ENCODE data around the gene JPH3. TPM values are rescaled to one million over a fixed set of nuclear protein-coding genes. Genes with fewer than 3 reads are reported as not detected.

JPH3 gene
- total RNA-seq, 1 experiment from 2014 or later, result 39.0 TPM

DNA sequence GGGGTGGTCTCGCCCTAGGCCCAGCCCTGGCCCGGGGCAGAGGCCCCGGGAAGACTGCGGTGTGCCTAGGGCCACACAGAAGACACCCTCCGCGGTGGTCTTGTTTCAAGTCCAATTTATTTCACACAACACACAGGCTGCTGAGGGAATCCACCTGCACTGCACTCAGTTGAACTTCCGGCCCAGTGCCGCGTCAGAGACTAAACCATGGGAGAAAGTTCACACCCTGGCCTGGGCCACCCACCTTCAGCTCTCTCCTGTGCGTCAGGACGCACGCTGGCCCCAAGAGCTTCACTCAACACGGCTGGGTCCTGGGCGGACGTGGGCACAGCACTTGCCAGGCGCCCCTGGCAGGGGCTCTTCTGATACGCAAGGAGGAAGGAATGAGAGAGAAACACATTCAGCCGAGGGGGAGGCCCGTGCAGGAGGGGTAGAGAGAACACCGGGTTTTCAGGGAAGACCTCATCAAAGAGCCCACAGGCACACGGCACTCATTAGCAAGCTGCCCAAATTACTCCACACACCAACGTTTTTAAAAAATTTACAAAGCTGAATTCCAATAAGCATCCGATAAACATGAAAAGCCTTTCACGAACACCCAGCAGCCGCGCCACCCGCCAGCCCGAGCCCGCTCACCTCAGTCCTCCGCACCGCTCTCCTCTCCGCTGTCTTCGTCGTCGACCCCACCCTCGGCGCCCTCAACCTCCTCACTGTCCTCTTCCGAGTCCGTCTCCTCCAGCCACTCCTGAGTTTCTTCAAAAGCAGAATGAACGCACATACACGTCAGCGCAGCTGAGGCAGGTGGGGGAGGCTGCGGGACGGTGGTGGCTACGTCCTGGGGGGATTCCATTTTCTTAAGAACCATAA is 105.6 kb downstream of the JPH3 start:
- peaks cover 13% of the 10 kb centered on the region for H3K36me3 Mint-ChIP-seq
- peak overlapping the region; percentile 60 for H3K27ac Mint-ChIP-seq
- ATAC-seq (no peak), DNase-seq (ENCODE audit: low spot score) (no peak)
- H3K27me3 Mint-ChIP-seq (ENCODE audit: low read depth), result no peaks in the 10 kb centered on the region
- peaks cover 8% of the 10 kb centered on the region for H3K4me1 Mint-ChIP-seq
- ChIA-PET POLR2A (interaction anchor here (0.6 kb wide), 1 partner anchor 232 kb away, joined by 5 read pairs; no protein-coding TSS in a partner anchor), CTCF (no interaction called here)
- TF ChIP-seq ESRRA (CRISPR knock-in tag; IDR thresholded peaks at IDR 0.05; ENCODE audit: borderline replicate concordance) (no peak), NR2C2 (CRISPR knock-in tag; IDR thresholded peaks at IDR 0.05) (no peak), FOXK1 (CRISPR knock-in tag; IDR thresholded peaks at IDR 0.05) (no peak), KAT7 (CRISPR knock-in tag; IDR thresholded peaks at IDR 0.05; ENCODE audit: borderline replicate concordance) (no peak)
- TF ChIP-seq, protein P1, sequence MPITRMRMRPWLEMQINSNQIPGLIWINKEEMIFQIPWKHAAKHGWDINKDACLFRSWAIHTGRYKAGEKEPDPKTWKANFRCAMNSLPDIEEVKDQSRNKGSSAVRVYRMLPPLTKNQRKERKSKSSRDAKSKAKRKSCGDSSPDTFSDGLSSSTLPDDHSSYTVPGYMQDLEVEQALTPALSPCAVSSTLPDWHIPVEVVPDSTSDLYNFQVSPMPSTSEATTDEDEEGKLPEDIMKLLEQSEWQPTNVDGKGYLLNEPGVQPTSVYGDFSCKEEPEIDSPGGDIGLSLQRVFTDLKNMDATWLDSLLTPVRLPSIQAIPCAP (CRISPR knock-in tag; IDR thresholded peaks at IDR 0.05), result no peak
- TF ChIP-seq, protein P2, sequence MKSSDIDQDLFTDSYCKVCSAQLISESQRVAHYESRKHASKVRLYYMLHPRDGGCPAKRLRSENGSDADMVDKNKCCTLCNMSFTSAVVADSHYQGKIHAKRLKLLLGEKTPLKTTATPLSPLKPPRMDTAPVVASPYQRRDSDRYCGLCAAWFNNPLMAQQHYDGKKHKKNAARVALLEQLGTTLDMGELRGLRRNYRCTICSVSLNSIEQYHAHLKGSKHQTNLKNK (CRISPR knock-in tag; IDR thresholded peaks at IDR 0.05), result no peak
- no peaks in the 10 kb centered on the region for H3K9me3 Mint-ChIP-seq
- H3K4me3 Mint-ChIP-seq, result no peak overlapping the region

DNA sequence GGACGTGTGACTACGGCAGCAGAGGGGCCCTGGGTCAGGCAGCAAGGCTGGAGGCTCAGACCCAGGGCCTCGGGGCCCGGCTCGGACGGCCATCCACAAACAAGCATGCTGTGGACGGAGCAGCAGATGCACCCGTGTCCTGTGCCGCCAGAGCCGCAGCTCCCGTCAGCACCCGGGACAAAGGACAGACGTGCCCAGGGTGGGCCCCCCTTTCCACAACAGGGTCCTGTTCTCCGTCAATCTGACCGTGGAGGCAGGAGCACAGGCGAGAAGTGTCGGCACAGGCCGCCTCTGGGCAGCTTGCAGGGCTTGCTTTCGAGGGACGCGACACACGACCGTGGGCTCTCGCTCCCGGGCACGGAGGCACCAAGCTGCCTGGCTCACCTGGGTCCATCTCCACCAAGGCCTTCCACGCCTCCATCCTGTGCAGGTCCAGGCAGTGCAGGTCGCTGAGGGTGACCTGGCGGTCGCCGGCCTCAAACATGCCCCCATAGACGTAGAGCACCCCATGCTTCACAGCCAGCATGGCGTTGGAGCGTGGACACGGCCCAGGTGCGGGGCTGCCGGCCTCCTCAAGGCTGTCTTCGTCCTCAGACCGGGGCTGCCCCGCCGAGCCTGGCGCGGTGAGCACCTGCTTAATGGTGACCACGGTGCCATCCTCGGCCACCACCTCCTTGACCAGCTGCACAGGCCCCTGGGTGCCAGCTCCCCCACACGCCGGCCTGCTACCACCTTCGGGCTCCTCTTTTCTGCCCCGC is 106.8 kb downstream of the JPH3 start:
- ChIA-PET POLR2A (no interaction called here), CTCF (no interaction called here)
- no peaks in the 10 kb centered on the region for H3K27me3 Mint-ChIP-seq (ENCODE audit: low read depth)
- no peaks in the 10 kb centered on the region for H3K9me3 Mint-ChIP-seq
- H3K36me3 Mint-ChIP-seq, result peaks cover 9% of the 10 kb centered on the region; the same call in 1 of the 2 replicates
- no peak overlapping the region for H3K27ac Mint-ChIP-seq
- H3K4me3 Mint-ChIP-seq, result no peak overlapping the region
- DNase-seq (ENCODE audit: low spot score) (no peak), ATAC-seq (no peak)
- H3K4me1 Mint-ChIP-seq, result peaks cover 8% of the 10 kb centered on the region
- no peak for TF ChIP-seq ESRRA (CRISPR knock-in tag; IDR thresholded peaks at IDR 0.05; ENCODE audit: borderline replicate concordance)
- TF ChIP-seq, protein P3, sequence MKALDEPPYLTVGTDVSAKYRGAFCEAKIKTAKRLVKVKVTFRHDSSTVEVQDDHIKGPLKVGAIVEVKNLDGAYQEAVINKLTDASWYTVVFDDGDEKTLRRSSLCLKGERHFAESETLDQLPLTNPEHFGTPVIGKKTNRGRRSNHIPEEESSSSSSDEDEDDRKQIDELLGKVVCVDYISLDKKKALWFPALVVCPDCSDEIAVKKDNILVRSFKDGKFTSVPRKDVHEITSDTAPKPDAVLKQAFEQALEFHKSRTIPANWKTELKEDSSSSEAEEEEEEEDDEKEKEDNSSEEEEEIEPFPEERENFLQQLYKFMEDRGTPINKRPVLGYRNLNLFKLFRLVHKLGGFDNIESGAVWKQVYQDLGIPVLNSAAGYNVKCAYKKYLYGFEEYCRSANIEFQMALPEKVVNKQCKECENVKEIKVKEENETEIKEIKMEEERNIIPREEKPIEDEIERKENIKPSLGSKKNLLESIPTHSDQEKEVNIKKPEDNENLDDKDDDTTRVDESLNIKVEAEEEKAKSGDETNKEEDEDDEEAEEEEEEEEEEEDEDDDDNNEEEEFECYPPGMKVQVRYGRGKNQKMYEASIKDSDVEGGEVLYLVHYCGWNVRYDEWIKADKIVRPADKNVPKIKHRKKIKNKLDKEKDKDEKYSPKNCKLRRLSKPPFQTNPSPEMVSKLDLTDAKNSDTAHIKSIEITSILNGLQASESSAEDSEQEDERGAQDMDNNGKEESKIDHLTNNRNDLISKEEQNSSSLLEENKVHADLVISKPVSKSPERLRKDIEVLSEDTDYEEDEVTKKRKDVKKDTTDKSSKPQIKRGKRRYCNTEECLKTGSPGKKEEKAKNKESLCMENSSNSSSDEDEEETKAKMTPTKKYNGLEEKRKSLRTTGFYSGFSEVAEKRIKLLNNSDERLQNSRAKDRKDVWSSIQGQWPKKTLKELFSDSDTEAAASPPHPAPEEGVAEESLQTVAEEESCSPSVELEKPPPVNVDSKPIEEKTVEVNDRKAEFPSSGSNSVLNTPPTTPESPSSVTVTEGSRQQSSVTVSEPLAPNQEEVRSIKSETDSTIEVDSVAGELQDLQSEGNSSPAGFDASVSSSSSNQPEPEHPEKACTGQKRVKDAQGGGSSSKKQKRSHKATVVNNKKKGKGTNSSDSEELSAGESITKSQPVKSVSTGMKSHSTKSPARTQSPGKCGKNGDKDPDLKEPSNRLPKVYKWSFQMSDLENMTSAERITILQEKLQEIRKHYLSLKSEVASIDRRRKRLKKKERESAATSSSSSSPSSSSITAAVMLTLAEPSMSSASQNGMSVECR (CRISPR knock-in tag; IDR thresholded peaks at IDR 0.05; ENCODE audit: borderline replicate concordance), result no peak
- TF ChIP-seq, protein P4, sequence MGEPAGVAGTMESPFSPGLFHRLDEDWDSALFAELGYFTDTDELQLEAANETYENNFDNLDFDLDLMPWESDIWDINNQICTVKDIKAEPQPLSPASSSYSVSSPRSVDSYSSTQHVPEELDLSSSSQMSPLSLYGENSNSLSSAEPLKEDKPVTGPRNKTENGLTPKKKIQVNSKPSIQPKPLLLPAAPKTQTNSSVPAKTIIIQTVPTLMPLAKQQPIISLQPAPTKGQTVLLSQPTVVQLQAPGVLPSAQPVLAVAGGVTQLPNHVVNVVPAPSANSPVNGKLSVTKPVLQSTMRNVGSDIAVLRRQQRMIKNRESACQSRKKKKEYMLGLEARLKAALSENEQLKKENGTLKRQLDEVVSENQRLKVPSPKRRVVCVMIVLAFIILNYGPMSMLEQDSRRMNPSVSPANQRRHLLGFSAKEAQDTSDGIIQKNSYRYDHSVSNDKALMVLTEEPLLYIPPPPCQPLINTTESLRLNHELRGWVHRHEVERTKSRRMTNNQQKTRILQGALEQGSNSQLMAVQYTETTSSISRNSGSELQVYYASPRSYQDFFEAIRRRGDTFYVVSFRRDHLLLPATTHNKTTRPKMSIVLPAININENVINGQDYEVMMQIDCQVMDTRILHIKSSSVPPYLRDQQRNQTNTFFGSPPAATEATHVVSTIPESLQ (CRISPR knock-in tag; IDR thresholded peaks at IDR 0.05), result no peak
- TF ChIP-seq NR1H2 (CRISPR knock-in tag; IDR thresholded peaks at IDR 0.05), result no peak
- TF ChIP-seq, protein P5, sequence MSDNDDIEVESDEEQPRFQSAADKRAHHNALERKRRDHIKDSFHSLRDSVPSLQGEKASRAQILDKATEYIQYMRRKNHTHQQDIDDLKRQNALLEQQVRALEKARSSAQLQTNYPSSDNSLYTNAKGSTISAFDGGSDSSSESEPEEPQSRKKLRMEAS (CRISPR knock-in tag; IDR thresholded peaks at IDR 0.05), result no peak
- TF ChIP-seq, protein P6, sequence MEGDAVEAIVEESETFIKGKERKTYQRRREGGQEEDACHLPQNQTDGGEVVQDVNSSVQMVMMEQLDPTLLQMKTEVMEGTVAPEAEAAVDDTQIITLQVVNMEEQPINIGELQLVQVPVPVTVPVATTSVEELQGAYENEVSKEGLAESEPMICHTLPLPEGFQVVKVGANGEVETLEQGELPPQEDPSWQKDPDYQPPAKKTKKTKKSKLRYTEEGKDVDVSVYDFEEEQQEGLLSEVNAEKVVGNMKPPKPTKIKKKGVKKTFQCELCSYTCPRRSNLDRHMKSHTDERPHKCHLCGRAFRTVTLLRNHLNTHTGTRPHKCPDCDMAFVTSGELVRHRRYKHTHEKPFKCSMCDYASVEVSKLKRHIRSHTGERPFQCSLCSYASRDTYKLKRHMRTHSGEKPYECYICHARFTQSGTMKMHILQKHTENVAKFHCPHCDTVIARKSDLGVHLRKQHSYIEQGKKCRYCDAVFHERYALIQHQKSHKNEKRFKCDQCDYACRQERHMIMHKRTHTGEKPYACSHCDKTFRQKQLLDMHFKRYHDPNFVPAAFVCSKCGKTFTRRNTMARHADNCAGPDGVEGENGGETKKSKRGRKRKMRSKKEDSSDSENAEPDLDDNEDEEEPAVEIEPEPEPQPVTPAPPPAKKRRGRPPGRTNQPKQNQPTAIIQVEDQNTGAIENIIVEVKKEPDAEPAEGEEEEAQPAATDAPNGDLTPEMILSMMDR (IDR thresholded peaks at IDR 0.05), result no peak
- TF ChIP-seq ZNF219 (CRISPR knock-in tag; IDR thresholded peaks at IDR 0.05; ENCODE audit: borderline replicate concordance), result no peak
- TF ChIP-seq CREB1 (CRISPR knock-in tag; IDR thresholded peaks at IDR 0.05), result no peak
- TF ChIP-seq, protein P7, sequence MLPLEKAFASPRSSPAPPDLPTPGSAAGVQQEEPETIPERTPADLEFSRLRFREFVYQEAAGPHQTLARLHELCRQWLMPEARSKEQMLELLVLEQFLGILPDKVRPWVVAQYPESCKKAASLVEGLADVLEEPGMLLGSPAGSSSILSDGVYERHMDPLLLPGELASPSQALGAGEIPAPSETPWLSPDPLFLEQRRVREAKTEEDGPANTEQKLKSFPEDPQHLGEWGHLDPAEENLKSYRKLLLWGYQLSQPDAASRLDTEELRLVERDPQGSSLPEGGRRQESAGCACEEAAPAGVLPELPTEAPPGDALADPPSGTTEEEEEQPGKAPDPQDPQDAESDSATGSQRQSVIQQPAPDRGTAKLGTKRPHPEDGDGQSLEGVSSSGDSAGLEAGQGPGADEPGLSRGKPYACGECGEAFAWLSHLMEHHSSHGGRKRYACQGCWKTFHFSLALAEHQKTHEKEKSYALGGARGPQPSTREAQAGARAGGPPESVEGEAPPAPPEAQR (CRISPR knock-in tag; IDR thresholded peaks at IDR 0.05), result no peak
- no peak for TF ChIP-seq ZNF317 (CRISPR knock-in tag; IDR thresholded peaks at IDR 0.05; ENCODE audit: borderline replicate concordance, low read depth)
- TF ChIP-seq, protein P8, sequence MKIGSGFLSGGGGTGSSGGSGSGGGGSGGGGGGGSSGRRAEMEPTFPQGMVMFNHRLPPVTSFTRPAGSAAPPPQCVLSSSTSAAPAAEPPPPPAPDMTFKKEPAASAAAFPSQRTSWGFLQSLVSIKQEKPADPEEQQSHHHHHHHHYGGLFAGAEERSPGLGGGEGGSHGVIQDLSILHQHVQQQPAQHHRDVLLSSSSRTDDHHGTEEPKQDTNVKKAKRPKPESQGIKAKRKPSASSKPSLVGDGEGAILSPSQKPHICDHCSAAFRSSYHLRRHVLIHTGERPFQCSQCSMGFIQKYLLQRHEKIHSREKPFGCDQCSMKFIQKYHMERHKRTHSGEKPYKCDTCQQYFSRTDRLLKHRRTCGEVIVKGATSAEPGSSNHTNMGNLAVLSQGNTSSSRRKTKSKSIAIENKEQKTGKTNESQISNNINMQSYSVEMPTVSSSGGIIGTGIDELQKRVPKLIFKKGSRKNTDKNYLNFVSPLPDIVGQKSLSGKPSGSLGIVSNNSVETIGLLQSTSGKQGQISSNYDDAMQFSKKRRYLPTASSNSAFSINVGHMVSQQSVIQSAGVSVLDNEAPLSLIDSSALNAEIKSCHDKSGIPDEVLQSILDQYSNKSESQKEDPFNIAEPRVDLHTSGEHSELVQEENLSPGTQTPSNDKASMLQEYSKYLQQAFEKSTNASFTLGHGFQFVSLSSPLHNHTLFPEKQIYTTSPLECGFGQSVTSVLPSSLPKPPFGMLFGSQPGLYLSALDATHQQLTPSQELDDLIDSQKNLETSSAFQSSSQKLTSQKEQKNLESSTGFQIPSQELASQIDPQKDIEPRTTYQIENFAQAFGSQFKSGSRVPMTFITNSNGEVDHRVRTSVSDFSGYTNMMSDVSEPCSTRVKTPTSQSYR (CRISPR knock-in tag; IDR thresholded peaks at IDR 0.05), result no peak
- no peak for TF ChIP-seq FOXP1 (CRISPR knock-in tag; IDR thresholded peaks at IDR 0.05; ENCODE audit: borderline replicate concordance)
